Erythroblast (primary cell): ENCODE measurements around the gene LHX4.

ENCODE experiments used
- DNase-seq, 2 experiments: peaks; one replicate each; lab custom pipeline; 2025; lab: John Stamatoyannopoulos, UW
- GATA1 ChIP-seq: IDR thresholded peaks from 2 replicates; pipeline ENCODE4 v1.6.1; 2011; ENCODE audit warnings: low read depth, mild to moderate bottlenecking, control low read depth, low read length, moderate library complexity
- POLR2A ChIP-seq: IDR thresholded peaks from 2 replicates; pipeline ENCODE4 v1.6.1; 2011; ENCODE audit warnings: mild to moderate bottlenecking, low read length

Gene LHX4

GRCh38 chr1:180227861-180228647, 2.0 kb upstream of the LHX4 start:
- no peak for TF ChIP-seq GATA1
- TF ChIP-seq POLR2A = no peak
- no peak for DNase-seq

- TF ChIP-seq GATA1 (no peak), POLR2A (no peak)
- DNase-seq = peak; percentile 27
Measured at GRCh38 chr1:180228648-180229482, 1.2 kb upstream of the LHX4 start.

GRCh38 chr1:180230416-180230790, 339 bp downstream of the LHX4 start:
- TF ChIP-seq POLR2A = no peak
- no peak for TF ChIP-seq GATA1
- peak in 1 of 2 experiments; percentile 25 for DNase-seq

GRCh38 chr1:180230791-180231505, 884 bp downstream of the LHX4 start:
- TF ChIP-seq GATA1 = no peak
- TF ChIP-seq POLR2A = no peak
- DNase-seq = peak; percentile 24 to 42

GRCh38 chr1:180231506-180231921, 1.4 kb downstream of the LHX4 start:
- TF ChIP-seq POLR2A = no peak
- TF ChIP-seq GATA1 = no peak
- DNase-seq = peak; percentile 27 to 50

GRCh38 chr1:180231936-180232335, 1.9 kb downstream of the LHX4 start:
- peak in 1 of 2 experiments; percentile 26 for DNase-seq

GRCh38 chr1:180232521-180233043, 2.5 kb downstream of the LHX4 start:
- TF ChIP-seq POLR2A (no peak), GATA1 (no peak)
- no peak for DNase-seq

More at GRCh38 chr1:180231936-180232335, 1.9 kb downstream of the LHX4 start:
- TF ChIP-seq POLR2A = no peak
- TF ChIP-seq GATA1 = no peak

- DNase-seq = no peak
- no peak for TF ChIP-seq GATA1
- TF ChIP-seq POLR2A = no peak
Measured at GRCh38 chr1:180233191-180234011, 3.3 kb downstream of the LHX4 start.

GRCh38 chr1:180234369-180235076, 4.5 kb downstream of the LHX4 start:
- TF ChIP-seq POLR2A (no peak), GATA1 (no peak)
- DNase-seq = no peak

GRCh38 chr1:180235077-180235501, 5.0 kb downstream of the LHX4 start:
- TF ChIP-seq GATA1 (no peak), POLR2A (no peak)
- DNase-seq = no peak

- TF ChIP-seq GATA1 = no peak
- TF ChIP-seq POLR2A = no peak
- no peak for DNase-seq
Measured at GRCh38 chr1:180235502-180236239, 5.6 kb downstream of the LHX4 start.
